Measurements from ENCODE around the gene REXO1.

GRCh38 chr19:1790054-1790792 is 58.1 kb downstream of the REXO1 start:
- TF ChIP-seq, protein P1, sequence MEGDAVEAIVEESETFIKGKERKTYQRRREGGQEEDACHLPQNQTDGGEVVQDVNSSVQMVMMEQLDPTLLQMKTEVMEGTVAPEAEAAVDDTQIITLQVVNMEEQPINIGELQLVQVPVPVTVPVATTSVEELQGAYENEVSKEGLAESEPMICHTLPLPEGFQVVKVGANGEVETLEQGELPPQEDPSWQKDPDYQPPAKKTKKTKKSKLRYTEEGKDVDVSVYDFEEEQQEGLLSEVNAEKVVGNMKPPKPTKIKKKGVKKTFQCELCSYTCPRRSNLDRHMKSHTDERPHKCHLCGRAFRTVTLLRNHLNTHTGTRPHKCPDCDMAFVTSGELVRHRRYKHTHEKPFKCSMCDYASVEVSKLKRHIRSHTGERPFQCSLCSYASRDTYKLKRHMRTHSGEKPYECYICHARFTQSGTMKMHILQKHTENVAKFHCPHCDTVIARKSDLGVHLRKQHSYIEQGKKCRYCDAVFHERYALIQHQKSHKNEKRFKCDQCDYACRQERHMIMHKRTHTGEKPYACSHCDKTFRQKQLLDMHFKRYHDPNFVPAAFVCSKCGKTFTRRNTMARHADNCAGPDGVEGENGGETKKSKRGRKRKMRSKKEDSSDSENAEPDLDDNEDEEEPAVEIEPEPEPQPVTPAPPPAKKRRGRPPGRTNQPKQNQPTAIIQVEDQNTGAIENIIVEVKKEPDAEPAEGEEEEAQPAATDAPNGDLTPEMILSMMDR (IDR thresholded peaks at IDR 0.05; ENCODE audit: extremely low read depth in 1 of 2, insufficient read depth in 1 of 2, low read depth in 1 of 2, low read length in 2 of 2), result no peak
- TF ChIP-seq EZH2 (IDR thresholded peaks at IDR 0.05; ENCODE audit: borderline replicate concordance, low read depth, low read length, severe bottlenecking), result no peak

Measured in endothelial cell of umbilical vein (primary cell).